RPMI7951 (cell line): ENCODE data around the gene ONECUT1. TPM values are rescaled to one million over a fixed set of nuclear protein-coding genes. Genes with fewer than 3 reads are reported as not detected.
A peak's percentile ranks its signal among the peaks of the same experiment; 100 is the strongest.
"Not testable (repeated sequence)": the region's sequence is repeated elsewhere in the genome, so short reads cannot be mapped to it uniquely, and the experiment has no call there.

Source experiments
- DNase-seq: peaks from one replicate; pipeline ENCODE4 v3.0.0-alpha.2; 2012; ENCODE audit warnings: low read depth
- total RNA-seq: library from RNA; depleted of rRNA; stranded (reverse); fragments of >200 nt; shearing (Covaris generic); gene quantifications from 2 replicates; pipeline ENCODE4 v1.2.3, GENCODE V29; 2014; rRNA removed

The ONECUT1 gene
- not detected in 2 replicates for total RNA-seq

- peak; percentile 43 for DNase-seq
Measured at GRCh38 chr15:52790169-52790708, at the start of gene ONECUT1. ONECUT1 (minus strand) TSS chr15:52790336; CDS start chr15:52789884, 452 bp downstream.

GRCh38 chr15:52834379-52834778 lies 44.2 kb upstream of the ONECUT1 start:
- DNase-seq = no peak

GRCh38 chr15:52824169-52824942 lies 34.2 kb upstream of the ONECUT1 start:
- DNase-seq = not testable (repeated sequence)

GRCh38 chr15:52822475-52822874 lies 32.3 kb upstream of the ONECUT1 start:
- DNase-seq = no peak

GRCh38 chr15:52819253-52819652 lies 29.1 kb upstream of the ONECUT1 start:
- DNase-seq = no peak

GRCh38 chr15:52815899-52816298 lies 25.8 kb upstream of the ONECUT1 start:
- not testable (repeated sequence) for DNase-seq

GRCh38 chr15:52808996-52809395 lies 18.9 kb upstream of the ONECUT1 start:
- no peak for DNase-seq

GRCh38 chr15:52808441-52808840 lies 18.3 kb upstream of the ONECUT1 start:
- DNase-seq = peak; percentile 26

GRCh38 chr15:52806284-52806655 lies 16.1 kb upstream of the ONECUT1 start:
- no peak for DNase-seq

GRCh38 chr15:52805351-52806283 lies 15.5 kb upstream of the ONECUT1 start:
- DNase-seq = no peak

GRCh38 chr15:52804526-52805081 lies 14.5 kb upstream of the ONECUT1 start:
- DNase-seq = no peak

- no peak for DNase-seq
Measured at GRCh38 chr15:52803467-52804306, 13.6 kb upstream of the ONECUT1 start.

GRCh38 chr15:52803108-52803466 lies 13.0 kb upstream of the ONECUT1 start:
- DNase-seq = no peak

GRCh38 chr15:52802110-52802509 lies 12.0 kb upstream of the ONECUT1 start:
- DNase-seq = no peak

- no peak for DNase-seq
Measured at GRCh38 chr15:52801748-52802085, 11.6 kb upstream of the ONECUT1 start.

- no peak for DNase-seq
Measured at GRCh38 chr15:52800828-52801747, 11.0 kb upstream of the ONECUT1 start.

- DNase-seq = no peak
Measured at GRCh38 chr15:52799145-52799811, 9.1 kb upstream of the ONECUT1 start.

- no peak for DNase-seq
Measured at GRCh38 chr15:52798529-52799101, 8.5 kb upstream of the ONECUT1 start.
